Subcutaneous adipose tissue (tissue), 4 donors: ENCODE data around the gene DTYMK. TPM values are rescaled to one million over a fixed set of nuclear protein-coding genes. Genes with fewer than 3 reads are reported as not detected.

Experiments
- total RNA-seq, 4 donors: library from RNA; depleted of rRNA; stranded (reverse); fragments of >200 nt; gene quantifications; one replicate each; pipeline ENCODE4 v1.1.0, GENCODE V29; 2016
- TF ChIP-seq, protein P1 (sequence below): fragments of 450-650 bp; IDR thresholded peaks from one replicate; pipeline ENCODE4 v1.5.1; 2016; ENCODE audit warnings: low read depth, mild to moderate bottlenecking, control low read depth, antibody characterized with exemption, moderate library complexity

DTYMK gene
- total RNA-seq, 4 donors from 2014 or later = 10.4 to 20.5 (median 17.2) TPM

DNA sequence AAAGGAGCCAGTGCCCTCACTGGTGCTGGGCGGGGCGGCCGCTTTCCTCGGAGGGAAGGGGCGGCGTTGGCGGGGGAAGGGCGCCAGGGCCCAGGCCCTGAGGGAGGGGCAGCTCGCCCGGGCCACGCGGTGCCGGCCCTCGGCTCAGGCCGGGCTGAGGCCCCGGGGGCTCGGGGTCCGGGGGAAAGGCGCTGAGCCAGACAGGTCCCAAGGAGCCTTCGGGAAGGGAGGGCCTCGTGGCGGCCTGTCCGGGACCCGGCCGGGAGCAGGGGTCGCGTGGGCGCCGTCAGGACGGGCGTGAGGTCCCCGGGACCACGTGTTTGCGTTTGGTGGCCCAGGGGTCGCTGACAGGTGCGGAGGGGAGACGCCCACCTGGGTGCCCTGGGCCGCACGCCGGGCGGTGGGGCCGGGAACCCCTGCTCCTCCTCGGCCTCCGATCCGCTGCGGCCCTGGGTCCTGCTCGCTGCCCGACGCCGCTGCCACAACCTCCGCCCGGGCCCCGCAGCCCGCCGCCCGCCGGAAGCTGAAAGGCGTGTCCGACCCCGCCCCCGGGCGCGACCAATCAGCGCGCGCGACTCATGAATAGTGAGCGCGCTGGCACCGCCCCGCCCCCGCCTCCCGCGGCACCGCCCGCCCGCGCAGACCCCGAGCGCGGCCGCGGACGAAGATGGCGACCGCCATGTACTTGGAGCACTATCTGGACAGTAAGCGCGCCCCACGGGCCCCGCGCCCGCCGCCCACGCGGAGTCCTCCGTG, 15.0 kb upstream of the DTYMK start, which contains the start of gene ING5:
Gene ING5, plus strand, starts transcription at position 641 of the 756 bp plus-strand sequence. Its CDS starts 27 bp downstream, at position 668.
- TF ChIP-seq, protein P1, sequence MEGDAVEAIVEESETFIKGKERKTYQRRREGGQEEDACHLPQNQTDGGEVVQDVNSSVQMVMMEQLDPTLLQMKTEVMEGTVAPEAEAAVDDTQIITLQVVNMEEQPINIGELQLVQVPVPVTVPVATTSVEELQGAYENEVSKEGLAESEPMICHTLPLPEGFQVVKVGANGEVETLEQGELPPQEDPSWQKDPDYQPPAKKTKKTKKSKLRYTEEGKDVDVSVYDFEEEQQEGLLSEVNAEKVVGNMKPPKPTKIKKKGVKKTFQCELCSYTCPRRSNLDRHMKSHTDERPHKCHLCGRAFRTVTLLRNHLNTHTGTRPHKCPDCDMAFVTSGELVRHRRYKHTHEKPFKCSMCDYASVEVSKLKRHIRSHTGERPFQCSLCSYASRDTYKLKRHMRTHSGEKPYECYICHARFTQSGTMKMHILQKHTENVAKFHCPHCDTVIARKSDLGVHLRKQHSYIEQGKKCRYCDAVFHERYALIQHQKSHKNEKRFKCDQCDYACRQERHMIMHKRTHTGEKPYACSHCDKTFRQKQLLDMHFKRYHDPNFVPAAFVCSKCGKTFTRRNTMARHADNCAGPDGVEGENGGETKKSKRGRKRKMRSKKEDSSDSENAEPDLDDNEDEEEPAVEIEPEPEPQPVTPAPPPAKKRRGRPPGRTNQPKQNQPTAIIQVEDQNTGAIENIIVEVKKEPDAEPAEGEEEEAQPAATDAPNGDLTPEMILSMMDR = no peak

DNA sequence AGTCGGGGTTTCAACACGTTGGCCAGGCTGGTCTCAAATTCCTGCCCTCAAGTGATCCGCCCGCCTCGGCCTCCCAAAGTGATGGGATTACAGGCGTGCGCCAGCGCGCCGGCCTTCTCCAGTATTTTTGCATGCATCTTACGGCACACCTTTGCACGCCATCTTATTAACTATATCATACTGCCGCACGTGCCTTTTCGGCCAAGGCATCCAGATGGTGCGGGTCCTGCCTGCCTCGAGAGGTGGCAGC, 14.5 kb upstream of the DTYMK start:
- TF ChIP-seq, protein P1 = no peak

DNA sequence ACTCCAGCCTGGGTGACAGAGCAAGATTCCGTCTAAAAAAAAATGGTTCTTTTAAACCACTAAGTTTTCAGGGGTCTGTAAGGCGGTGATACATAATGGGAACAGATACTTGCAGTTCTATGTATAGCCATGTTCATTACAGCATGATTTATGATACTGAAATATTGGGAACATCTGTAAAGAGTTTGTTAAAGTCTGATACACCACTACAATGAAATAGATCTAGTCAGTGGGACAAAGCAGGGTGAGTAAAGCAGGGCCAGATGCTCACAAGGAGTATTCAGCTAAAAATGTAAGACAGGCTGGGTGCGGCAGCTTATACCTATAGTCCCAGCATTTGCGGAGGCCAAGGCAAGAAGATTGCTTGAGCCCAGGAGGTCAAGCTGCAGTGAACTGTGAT, 9.0 kb upstream of the DTYMK start:
- TF ChIP-seq, protein P1 = no peak

- TF ChIP-seq, protein P1 = no peak
These were observed 5.8 kb upstream of the DTYMK start for GRCh38 chr2:241692448-241692847.

DNA sequence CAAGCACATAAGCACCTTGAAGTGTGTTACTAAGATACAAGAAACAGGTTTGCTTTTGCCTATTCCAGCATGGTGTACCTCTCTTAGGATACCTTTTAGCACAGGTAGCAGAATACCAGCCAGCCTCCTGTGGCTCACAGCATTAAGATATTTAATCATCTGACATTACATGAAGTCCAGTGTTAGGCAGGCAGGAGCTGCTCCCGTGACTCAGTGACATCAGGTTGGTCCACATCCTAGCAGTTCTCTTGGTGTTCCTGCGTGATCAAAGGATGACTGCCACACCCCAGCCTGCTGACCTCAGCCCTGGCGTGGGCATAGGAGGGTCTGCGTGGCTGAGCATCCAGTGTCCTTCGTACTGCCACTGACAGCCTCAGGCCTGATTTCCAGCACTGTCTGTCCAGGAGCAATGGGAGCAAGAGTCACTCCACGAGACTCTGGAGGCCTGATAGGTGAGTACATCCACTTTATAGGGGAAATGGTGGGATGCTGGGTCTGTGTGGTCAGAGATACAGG, 3.6 kb upstream of the DTYMK start:
- TF ChIP-seq, protein P1 = no peak

- TF ChIP-seq, protein P1 = no peak
These were observed 2.7 kb upstream of the DTYMK start for GRCh38 chr2:241689306-241689705.

DNA sequence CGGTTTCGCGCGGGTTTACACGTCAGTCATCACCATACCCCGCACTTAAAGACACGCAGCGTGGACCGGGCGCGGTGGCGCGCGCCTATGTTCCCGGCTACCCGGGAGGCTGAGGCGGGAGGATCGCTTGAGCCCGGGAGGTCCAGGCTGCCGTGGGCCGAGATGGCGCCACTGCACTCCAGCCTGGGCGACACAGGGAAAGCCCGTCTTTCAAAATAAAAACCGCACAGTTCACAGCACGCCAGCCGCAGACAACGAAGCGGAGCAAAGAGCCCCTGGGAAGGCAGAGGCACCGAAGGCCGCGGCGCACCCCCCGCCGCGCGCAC, 328 bp downstream of the DTYMK start:
- TF ChIP-seq, protein P1 = no peak
